Naive B cell (primary cell): Measurements from ENCODE around the gene MAP4K3. TPM values are rescaled to one million over a fixed set of nuclear protein-coding genes. Genes with fewer than 3 reads are reported as not detected.
A peak's percentile ranks its signal among the peaks of the same experiment; 100 is the strongest.

Experiments used
- ATAC-seq, 2 donors: fragments of 150-1000 bp; cut with Tn5 transposase; 2 replicates each; pipeline ENCODE4 v1.10.0; 2021; ENCODE audit warnings: low read depth in 2 of 2, mild to moderate bottlenecking in 2 of 2, moderate library complexity in 2 of 2
- DNase-seq: peaks from one replicate; pipeline ENCODE4 v3.0.0; 2022
- H3K27ac Mint-ChIP-seq, 6 donors: one replicate each; pipeline ENCODE4 v1.8.0; 2020 to 2022; ENCODE audit warnings: mild to moderate bottlenecking in 6 of 6, mixed read lengths in 6 of 6, moderate library complexity in 5 of 6, inconsistent platforms in 2 of 6
- H3K27me3 Mint-ChIP-seq, 3 donors: one replicate each; pipeline ENCODE4 v1.8.0; 2021 to 2022; ENCODE audit warnings: mixed read lengths in 3 of 3, mild to moderate bottlenecking in 1 of 3
- H3K36me3 Mint-ChIP-seq, 2 donors: one replicate each; pipeline ENCODE4 v1.8.0; 2020 to 2022; ENCODE audit warnings: mixed read lengths in 2 of 2, inconsistent platforms in 1 of 2, mild to moderate bottlenecking in 1 of 2
- H3K4me1 Mint-ChIP-seq, 3 donors: one replicate each; pipeline ENCODE4 v1.8.0; 2020 to 2022; ENCODE audit warnings: mixed read lengths in 3 of 3, inconsistent platforms in 1 of 3, mild to moderate bottlenecking in 1 of 3, moderate library complexity in 1 of 3
- H3K4me3 Mint-ChIP-seq, 8 donors: one replicate each; pipeline ENCODE4 v1.8.0; 2020 to 2022; ENCODE audit warnings: mild to moderate bottlenecking in 8 of 8, mixed read lengths in 8 of 8, moderate library complexity in 8 of 8, inconsistent platforms in 2 of 8
- H3K9me3 Mint-ChIP-seq, 7 donors: one replicate each; pipeline ENCODE4 v1.8.0; 2020 to 2022; ENCODE audit warnings: mixed read lengths in 7 of 7, mild to moderate bottlenecking in 5 of 7, inconsistent platforms in 2 of 7, moderate library complexity in 1 of 7
- polyA plus RNA-seq, 6 donors: library from polyadenylated mRNA; unstranded; fragments of 300-500 nt; fragmentation: Illumina TruSeq; gene quantifications; one replicate each; pipeline ENCODE4 v1.2.3, GENCODE V29; 2021; ENCODE audit warnings: low read depth in 6 of 6

MAP4K3 gene
- polyA plus RNA-seq, 6 donors from 2014 or later: 0.76 to 2.9 (median 2.1) TPM

- Mint-ChIP-seq H3K4me3 (no peak overlapping the region), H3K27ac (no peak overlapping the region), H3K36me3 (no peaks in the 10 kb centered on the region), H3K27me3 (no peaks in the 10 kb centered on the region), H3K9me3 (no peaks in the 10 kb centered on the region), H3K4me1 (peaks cover 2 to 11% (median 6%) of the 10 kb centered on the region in 3 donors)
- ATAC-seq (no peak), DNase-seq (no peak)
Observed at GRCh38 chr2:39220136-39220535, 216.9 kb downstream of the MAP4K3 start.

GRCh38 chr2:39218391-39218790 is 218.7 kb downstream of the MAP4K3 start:
- Mint-ChIP-seq H3K27ac (peak overlapping the region in 1 of 6 donors; percentile 74), H3K4me3 (no peak overlapping the region)

GRCh38 chr2:39217192-39217550 is 219.9 kb downstream of the MAP4K3 start:
- H3K27me3 Mint-ChIP-seq: no peaks in the 10 kb centered on the region
- H3K27ac Mint-ChIP-seq: peak overlapping the region in 1 of 6 donors; percentile 11
- no peaks in the 10 kb centered on the region for H3K36me3 Mint-ChIP-seq
- DNase-seq (no peak), ATAC-seq (no peak)
- peaks cover 0 to 4% (median 0%) of the 10 kb centered on the region in 7 donors for H3K9me3 Mint-ChIP-seq
- H3K4me3 Mint-ChIP-seq: no peak overlapping the region
- H3K4me1 Mint-ChIP-seq: peaks cover 2 to 11% (median 6%) of the 10 kb centered on the region in 3 donors

More at GRCh38 chr2:39218391-39218790, 218.7 kb downstream of the MAP4K3 start:
- Mint-ChIP-seq H3K4me1 (peaks cover 2 to 11% (median 6%) of the 10 kb centered on the region in 3 donors), H3K9me3 (peaks cover 0 to 2% (median 0%) of the 10 kb centered on the region in 7 donors), H3K36me3 (no peaks in the 10 kb centered on the region), H3K27me3 (no peaks in the 10 kb centered on the region)
- ATAC-seq: no peak
- no peak for DNase-seq

- DNase-seq (no peak), ATAC-seq (no peak)
- H3K36me3 Mint-ChIP-seq: no peaks in the 10 kb centered on the region
- H3K4me3 Mint-ChIP-seq: no peak overlapping the region
- peak overlapping the region in 3 of 6 donors; percentile 51 to 67 (median 64) for H3K27ac Mint-ChIP-seq
- peaks cover 0 to 4% (median 0%) of the 10 kb centered on the region in 7 donors for H3K9me3 Mint-ChIP-seq
- peaks cover 2 to 11% (median 6%) of the 10 kb centered on the region in 3 donors for H3K4me1 Mint-ChIP-seq
- H3K27me3 Mint-ChIP-seq: no peaks in the 10 kb centered on the region
Observed at GRCh38 chr2:39216346-39217191, 220.5 kb downstream of the MAP4K3 start.

GRCh38 chr2:39215545-39215944 is 221.5 kb downstream of the MAP4K3 start:
- H3K4me1 Mint-ChIP-seq: peaks cover 2 to 11% (median 6%) of the 10 kb centered on the region in 3 donors
- no peak for DNase-seq

GRCh38 chr2:39213015-39213414 is 224.1 kb downstream of the MAP4K3 start:
- ATAC-seq (no peak), DNase-seq (no peak)
- peaks cover 2 to 11% (median 6%) of the 10 kb centered on the region in 3 donors for H3K4me1 Mint-ChIP-seq
- H3K36me3 Mint-ChIP-seq: no peaks in the 10 kb centered on the region
- no peak overlapping the region for H3K27ac Mint-ChIP-seq
- no peaks in the 10 kb centered on the region for H3K27me3 Mint-ChIP-seq
- no peak overlapping the region for H3K4me3 Mint-ChIP-seq
- H3K9me3 Mint-ChIP-seq: peaks cover 0 to 4% (median 0%) of the 10 kb centered on the region in 7 donors

More at GRCh38 chr2:39215545-39215944, 221.5 kb downstream of the MAP4K3 start:
- Mint-ChIP-seq H3K27me3 (no peaks in the 10 kb centered on the region), H3K4me3 (no peak overlapping the region), H3K36me3 (no peaks in the 10 kb centered on the region), H3K9me3 (peaks cover 0 to 4% (median 0%) of the 10 kb centered on the region in 7 donors), H3K27ac (no peak overlapping the region)
- no peak for ATAC-seq

GRCh38 chr2:39210846-39211245 is 226.2 kb downstream of the MAP4K3 start:
- Mint-ChIP-seq H3K9me3 (peaks cover 0 to 4% (median 0%) of the 10 kb centered on the region in 7 donors), H3K27ac (peak overlapping the region in 1 of 6 donors; percentile 94), H3K4me3 (no peak overlapping the region), H3K4me1 (no peaks in the 10 kb centered on the region), H3K27me3 (no peaks in the 10 kb centered on the region), H3K36me3 (no peaks in the 10 kb centered on the region)
- ATAC-seq (no peak), DNase-seq (no peak)

- no peak overlapping the region for H3K27ac Mint-ChIP-seq
- peaks cover 0 to 10% of the 10 kb centered on the region in 2 donors for H3K36me3 Mint-ChIP-seq
- H3K27me3 Mint-ChIP-seq: peaks cover 0 to 6% (median 0%) of the 10 kb centered on the region in 3 donors
- no peaks in the 10 kb centered on the region for H3K4me1 Mint-ChIP-seq
- H3K4me3 Mint-ChIP-seq: no peak overlapping the region
- ATAC-seq (no peak), DNase-seq (no peak)
- H3K9me3 Mint-ChIP-seq: peaks cover 3 to 19% (median 16%) of the 10 kb centered on the region in 7 donors
Observed at GRCh38 chr2:39203382-39203781, 233.7 kb downstream of the MAP4K3 start.

GRCh38 chr2:39202639-39203369 is 234.3 kb downstream of the MAP4K3 start:
- Mint-ChIP-seq H3K9me3 (peaks cover 3 to 21% (median 16%) of the 10 kb centered on the region in 7 donors), H3K4me3 (no peak overlapping the region), H3K36me3 (peaks cover 0 to 11% of the 10 kb centered on the region in 2 donors), H3K27ac (no peak overlapping the region), H3K4me1 (no peaks in the 10 kb centered on the region), H3K27me3 (peaks cover 0 to 6% (median 0%) of the 10 kb centered on the region in 3 donors)
- no peak for DNase-seq
- ATAC-seq: no peak

Other genes with a start within 250 kb of the MAP4K3 start
- not detected for gene CDKL4, start 193.3 kb downstream of the MAP4K3 start, polyA plus RNA-seq
- gene TMEM178A, start 228.6 kb upstream of the MAP4K3 start, polyA plus RNA-seq: not detected